GM19035 (cell line): Measurements from ENCODE around the gene PRPF4.

Source experiments
- ATAC-seq: cut with Tn5 transposase; IDR thresholded peaks from one replicate; pipeline ENCODE4 v1.9.1; 2021; ENCODE audit not compliant: unreplicated experiment

Gene PRPF4

GRCh38 chr9:113310538-113310937, 35.1 kb downstream of the PRPF4 start:
- no peak for ATAC-seq

GRCh38 chr9:113311961-113312360, 36.5 kb downstream of the PRPF4 start:
- ATAC-seq, result no peak

- ATAC-seq, result no peak
Measured at GRCh38 chr9:113313261-113313660, 37.8 kb downstream of the PRPF4 start.

- no peak for ATAC-seq
Measured at GRCh38 chr9:113315231-113315630, 39.8 kb downstream of the PRPF4 start.

- ATAC-seq, result no peak
Measured at GRCh38 chr9:113316030-113316429, 40.6 kb downstream of the PRPF4 start.

- ATAC-seq, result no peak
Measured at GRCh38 chr9:113317777-113318176, 42.3 kb downstream of the PRPF4 start.

- no peak for ATAC-seq
Measured at GRCh38 chr9:113319054-113319453, 43.6 kb downstream of the PRPF4 start.

GRCh38 chr9:113320051-113320450, 44.6 kb downstream of the PRPF4 start:
- ATAC-seq, result no peak

GRCh38 chr9:113322671-113323070, 47.2 kb downstream of the PRPF4 start:
- no peak for ATAC-seq

- no peak for ATAC-seq
Measured at GRCh38 chr9:113326230-113326629, 50.8 kb downstream of the PRPF4 start.

GRCh38 chr9:113328045-113328782, 52.8 kb downstream of the PRPF4 start:
- ATAC-seq, result no peak

GRCh38 chr9:113331780-113332179, 56.3 kb downstream of the PRPF4 start:
- no peak for ATAC-seq

- ATAC-seq, result no peak
Measured at GRCh38 chr9:113337714-113338113, 62.3 kb downstream of the PRPF4 start.

GRCh38 chr9:113340011-113340699, 64.7 kb downstream of the PRPF4 start, which contains the start of gene WDR31:
TSS of gene WDR31 (minus strand) at chr9:113340275. CDS start at chr9:113332022, 8,253 bp downstream.
- ATAC-seq, result peak; percentile 97

GRCh38 chr9:113341712-113342410, 66.4 kb downstream of the PRPF4 start:
- no peak for ATAC-seq
